Body of pancreas (tissue), 4 donors: ENCODE measurements around the gene CYB561A3.

ENCODE experiments used
- CTCF ChIP-seq, 7 experiments: fragments of 450-650 bp in 4 of 7; fragments of 200-600 bp in 3 of 7; sonication (generic) in 3 of 7; IDR thresholded peaks; one replicate each; pipeline ENCODE4 v1.5.1; 2016 to 2019; ENCODE audit warnings: antibody characterized with exemption in 7 of 7
- POLR2A ChIP-seq, 3 donors: fragments of 450-650 bp; IDR thresholded peaks; one replicate each; pipeline ENCODE4 v1.6.1; 2016; ENCODE audit warnings: antibody characterized with exemption in 3 of 3, mild to moderate bottlenecking in 2 of 3

GRCh38 chr11:61332281-61332796, 29.3 kb downstream of the CYB561A3 start:
- TF ChIP-seq CTCF (IDR thresholded peaks at IDR 0.05) (no peak), POLR2A (IDR thresholded peaks at IDR 0.05) (no peak)
